ENCODE data around the gene CASP10.

DNA sequence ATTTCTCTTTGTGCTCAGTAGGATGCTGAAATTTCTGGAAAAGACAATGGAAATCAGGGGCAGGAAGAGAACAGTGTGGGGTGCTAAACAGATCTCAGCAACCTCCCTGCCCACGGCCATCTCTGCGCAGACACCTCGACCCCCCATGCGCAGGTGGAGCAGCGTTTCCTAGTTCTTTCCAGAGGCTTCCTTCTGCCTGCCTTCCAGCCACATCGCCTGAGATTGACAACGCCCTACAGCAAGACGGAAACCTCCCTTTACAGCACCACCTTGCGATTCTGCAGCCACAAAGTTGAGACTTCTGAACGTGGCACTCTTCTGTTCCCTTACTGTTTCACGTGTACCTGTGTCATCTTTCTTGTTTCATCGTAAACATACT, 46.0 kb downstream of the CASP10 start:
- TF ChIP-seq EZH2phosphoT487 (IDR thresholded peaks at IDR 0.05; ENCODE audit: low read depth, severe bottlenecking, unreplicated experiment) (no peak), EZH2 (IDR thresholded peaks at IDR 0.05; ENCODE audit: borderline replicate concordance) (no peak)
- TF ChIP-seq, protein P1, sequence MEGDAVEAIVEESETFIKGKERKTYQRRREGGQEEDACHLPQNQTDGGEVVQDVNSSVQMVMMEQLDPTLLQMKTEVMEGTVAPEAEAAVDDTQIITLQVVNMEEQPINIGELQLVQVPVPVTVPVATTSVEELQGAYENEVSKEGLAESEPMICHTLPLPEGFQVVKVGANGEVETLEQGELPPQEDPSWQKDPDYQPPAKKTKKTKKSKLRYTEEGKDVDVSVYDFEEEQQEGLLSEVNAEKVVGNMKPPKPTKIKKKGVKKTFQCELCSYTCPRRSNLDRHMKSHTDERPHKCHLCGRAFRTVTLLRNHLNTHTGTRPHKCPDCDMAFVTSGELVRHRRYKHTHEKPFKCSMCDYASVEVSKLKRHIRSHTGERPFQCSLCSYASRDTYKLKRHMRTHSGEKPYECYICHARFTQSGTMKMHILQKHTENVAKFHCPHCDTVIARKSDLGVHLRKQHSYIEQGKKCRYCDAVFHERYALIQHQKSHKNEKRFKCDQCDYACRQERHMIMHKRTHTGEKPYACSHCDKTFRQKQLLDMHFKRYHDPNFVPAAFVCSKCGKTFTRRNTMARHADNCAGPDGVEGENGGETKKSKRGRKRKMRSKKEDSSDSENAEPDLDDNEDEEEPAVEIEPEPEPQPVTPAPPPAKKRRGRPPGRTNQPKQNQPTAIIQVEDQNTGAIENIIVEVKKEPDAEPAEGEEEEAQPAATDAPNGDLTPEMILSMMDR (IDR thresholded peaks at IDR 0.05; ENCODE audit: poor library complexity), result no peak
